Coronary artery (tissue), 2 donors: Measurements from ENCODE around the gene TPM4.
"Not testable (repeated sequence)": the region's sequence is repeated elsewhere in the genome, so short reads cannot be mapped to it uniquely, and the experiment has no call there.

Experiments used
- DNase-seq: peaks from one replicate; pipeline ENCODE4 v3.0.0-alpha.2; 2017; ENCODE audit warnings: low spot score
- H3K27ac ChIP-seq, 2 donors: fragments of 200-600 bp; sonication (generic); one replicate each; pipeline ENCODE4 v1.5.1; 2016 to 2019
- H3K4me3 ChIP-seq: fragments of 200-600 bp; sonication (generic); 2 replicates; pipeline ENCODE4 v1.5.1; 2016; ENCODE audit warnings: mild to moderate bottlenecking, moderate library complexity
- CTCF ChIP-seq: fragments of 200-600 bp; sonication (generic); IDR thresholded peaks from one replicate; pipeline ENCODE4 v1.5.1; 2019; ENCODE audit warnings: antibody characterized with exemption

The TPM4 gene

GRCh38 chr19:16078759-16079707 is 2.7 kb downstream of the TPM4 start:
- no peak for TF ChIP-seq CTCF
- peak overlapping the region; percentile 100 for H3K27ac ChIP-seq
- peak overlapping the region; percentile 98 for H3K4me3 ChIP-seq
- DNase-seq, result no peak

GRCh38 chr19:16084067-16084685 is 7.9 kb downstream of the TPM4 start:
- no peak for DNase-seq
- Histone ChIP-seq H3K4me3 (no peak overlapping the region), H3K27ac (peak overlapping the region; percentile 3 to 56)
- TF ChIP-seq CTCF, result no peak

GRCh38 chr19:16085115-16085514 is 8.8 kb downstream of the TPM4 start:
- peak overlapping the region in 1 of 2 donors; percentile 56 for H3K27ac ChIP-seq
- DNase-seq, result no peak
- no peak for TF ChIP-seq CTCF
- no peak overlapping the region for H3K4me3 ChIP-seq

GRCh38 chr19:16087404-16087803 is 11.1 kb downstream of the TPM4 start:
- H3K4me3 ChIP-seq, DNase-seq: not testable (repeated sequence)
- H3K27ac ChIP-seq, result peak overlapping the region in 1 of 2 donors; percentile 63

- no peak for DNase-seq
- Histone ChIP-seq H3K27ac (peak overlapping the region in 1 of 2 donors; percentile 63), H3K4me3 (no peak overlapping the region)
- no peak for TF ChIP-seq CTCF
Measured at GRCh38 chr19:16087940-16088339, 11.6 kb downstream of the TPM4 start.

- DNase-seq, result no peak
- no peak overlapping the region for H3K4me3 ChIP-seq
- H3K27ac ChIP-seq, result peak overlapping the region in 1 of 2 donors; percentile 63
- TF ChIP-seq CTCF, result no peak
Measured at GRCh38 chr19:16088351-16089009, 12.2 kb downstream of the TPM4 start.
